HG03135 (cell line): Measurements from ENCODE around the gene DBNL.

Source experiments
- ATAC-seq: cut with Tn5 transposase; IDR thresholded peaks from one replicate; pipeline ENCODE4 v1.9.1; 2021; ENCODE audit warnings: mild to moderate bottlenecking, moderate library complexity; ENCODE audit not compliant: unreplicated experiment

DBNL gene

DNA sequence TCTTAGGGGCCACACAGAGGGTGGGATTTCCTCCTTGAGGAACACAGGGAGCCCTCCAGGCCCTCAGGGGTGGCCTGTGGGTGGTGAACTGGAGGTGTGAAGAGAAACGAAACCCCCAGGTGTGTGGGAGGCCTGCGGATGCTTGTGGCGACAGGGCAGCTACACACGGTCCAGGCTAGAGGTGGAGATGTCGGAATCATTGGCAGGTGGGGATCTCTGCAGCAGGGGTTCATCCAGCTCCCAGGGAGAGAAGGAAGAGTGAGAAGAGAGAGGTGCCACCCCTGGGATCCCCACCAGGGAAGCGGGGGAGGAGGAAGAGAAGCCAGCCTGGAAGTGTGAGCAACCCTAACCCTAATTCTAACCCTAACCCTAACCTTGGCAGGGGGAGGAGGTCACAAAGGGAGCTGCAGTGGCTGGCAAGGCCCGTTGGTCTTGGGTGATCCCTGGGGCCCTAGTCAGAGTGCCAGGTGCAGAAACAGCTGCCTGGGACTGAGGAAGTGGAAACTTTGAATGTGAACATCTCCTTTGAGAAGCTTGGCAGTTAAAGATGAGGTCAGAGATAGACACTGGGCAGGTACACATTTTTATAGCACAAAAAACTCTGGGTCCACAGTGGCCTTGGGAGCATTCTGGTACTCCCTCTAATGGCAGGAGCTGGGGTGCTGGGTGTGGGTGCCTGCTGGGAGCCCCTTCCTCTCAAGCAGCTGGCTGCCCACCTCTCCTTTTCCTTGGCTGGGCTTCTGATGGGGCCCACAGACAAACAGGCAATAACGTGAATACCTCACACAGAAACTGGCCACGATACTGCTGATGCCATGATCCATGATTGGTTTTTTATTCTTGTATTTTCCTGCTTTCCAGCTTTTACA lies 52.8 kb downstream of the DBNL start:
- ATAC-seq, result peak; percentile 65

GRCh38 chr7:44098092-44099068 lies 53.9 kb downstream of the DBNL start:
- no peak for ATAC-seq

DNA sequence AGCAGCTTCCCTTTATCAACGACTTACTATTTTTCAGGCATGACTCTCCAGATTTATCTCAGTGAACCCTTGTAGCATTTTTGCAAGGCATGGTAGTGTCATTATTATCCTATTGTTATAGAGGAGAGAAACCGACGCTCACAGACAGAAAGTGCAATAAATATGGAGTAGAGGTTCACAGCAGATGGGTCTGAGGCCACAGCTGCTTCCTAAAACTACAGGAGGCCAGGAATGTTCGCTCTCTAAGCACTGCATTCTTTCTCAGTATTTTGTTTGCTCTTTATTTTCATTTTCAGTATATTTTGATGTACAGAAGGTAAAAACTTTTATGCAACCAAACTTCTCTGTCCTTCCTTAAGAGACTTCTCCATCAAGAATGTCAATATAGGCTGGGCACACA lies 55.2 kb downstream of the DBNL start:
- ATAC-seq, result no peak

- ATAC-seq, result no peak
Measured at GRCh38 chr7:44100458-44101302, 56.2 kb downstream of the DBNL start.

DNA sequence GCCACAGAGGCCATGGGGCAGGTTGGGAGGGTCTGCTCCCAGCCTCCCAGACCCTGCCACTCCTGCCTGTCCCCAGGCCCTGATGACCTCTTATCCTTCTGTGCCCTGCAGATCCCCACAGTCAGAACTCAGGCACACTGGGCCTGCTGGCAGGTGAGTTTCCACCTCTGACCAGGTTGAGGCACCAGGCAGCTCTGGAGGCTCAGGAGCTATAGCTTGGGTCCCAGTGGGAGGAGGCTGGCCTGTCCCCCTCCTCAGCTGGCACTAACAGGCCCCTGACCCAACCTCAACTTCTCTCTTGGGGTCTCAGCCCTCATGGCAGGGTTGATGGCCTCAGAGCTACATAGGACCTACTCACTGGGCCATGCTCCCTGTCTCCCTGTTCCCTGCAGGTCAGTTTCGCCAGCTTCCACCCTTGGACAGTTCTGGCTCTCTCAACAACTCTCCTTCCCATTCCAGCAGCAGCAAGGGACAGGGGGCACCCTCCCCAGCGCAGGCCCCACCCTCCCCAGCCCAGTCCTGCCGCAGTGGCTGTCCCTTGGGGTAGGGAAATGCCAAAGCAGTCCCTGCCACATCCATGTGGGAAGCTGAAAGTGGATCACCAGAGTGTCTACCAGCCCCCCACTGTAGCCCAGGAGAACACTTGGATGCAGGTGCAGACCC lies 56.9 kb downstream of the DBNL start:
- ATAC-seq, result no peak

GRCh38 chr7:44101966-44102845 lies 57.7 kb downstream of the DBNL start:
- ATAC-seq, result no peak

DNA sequence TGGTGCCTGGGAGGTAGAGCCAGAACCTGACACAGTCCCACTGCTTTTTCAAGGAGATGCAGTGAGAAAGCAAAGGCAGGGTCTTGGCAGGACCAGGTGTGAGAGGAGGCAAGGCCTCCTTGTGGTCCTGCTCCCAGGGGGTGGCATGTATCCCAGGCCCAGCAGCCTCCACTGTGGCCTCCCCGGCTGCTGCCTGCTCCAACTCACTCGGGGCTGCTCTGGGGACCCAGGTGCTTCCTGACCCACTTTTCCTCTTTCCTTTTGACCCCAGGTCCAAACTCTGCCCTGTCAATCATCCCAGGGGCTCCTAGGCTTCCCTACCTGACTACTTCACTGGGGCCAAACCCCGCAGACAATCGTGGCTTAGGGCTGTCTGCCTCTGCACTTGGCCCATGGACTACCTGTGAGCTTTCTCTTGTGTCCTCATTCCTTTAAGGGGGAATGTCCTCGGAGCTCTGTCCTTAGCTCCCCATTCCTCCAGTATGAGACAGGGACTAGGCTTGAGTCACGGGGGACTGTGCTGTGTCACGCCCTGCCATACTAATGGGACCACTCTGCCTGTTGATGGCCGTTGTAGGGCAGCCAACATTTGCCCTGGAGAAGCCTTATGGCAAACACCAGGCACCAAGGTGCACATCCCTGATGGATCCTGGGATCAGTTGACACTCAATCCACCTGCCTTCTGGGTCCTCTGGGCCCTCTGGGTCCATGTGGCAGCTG lies 58.5 kb downstream of the DBNL start:
- no peak for ATAC-seq

DNA sequence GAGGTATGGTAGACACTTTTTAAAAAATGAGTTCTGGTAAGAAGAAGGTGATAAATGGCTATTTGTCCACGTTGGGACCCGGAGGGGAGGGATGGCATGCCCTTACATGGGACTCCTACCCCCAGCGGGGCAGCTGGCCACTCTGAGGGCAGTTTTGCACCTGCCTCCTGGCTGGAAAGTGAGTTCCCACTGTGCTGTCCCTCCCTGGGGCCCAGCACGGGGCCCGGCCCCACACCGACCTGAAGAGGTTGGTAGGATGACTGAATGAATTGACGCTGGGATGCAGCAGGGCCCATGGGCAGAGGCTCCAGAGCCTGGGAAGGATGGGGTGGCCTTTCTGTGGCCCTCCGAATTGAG lies 59.0 kb downstream of the DBNL start:
- no peak for ATAC-seq

DNA sequence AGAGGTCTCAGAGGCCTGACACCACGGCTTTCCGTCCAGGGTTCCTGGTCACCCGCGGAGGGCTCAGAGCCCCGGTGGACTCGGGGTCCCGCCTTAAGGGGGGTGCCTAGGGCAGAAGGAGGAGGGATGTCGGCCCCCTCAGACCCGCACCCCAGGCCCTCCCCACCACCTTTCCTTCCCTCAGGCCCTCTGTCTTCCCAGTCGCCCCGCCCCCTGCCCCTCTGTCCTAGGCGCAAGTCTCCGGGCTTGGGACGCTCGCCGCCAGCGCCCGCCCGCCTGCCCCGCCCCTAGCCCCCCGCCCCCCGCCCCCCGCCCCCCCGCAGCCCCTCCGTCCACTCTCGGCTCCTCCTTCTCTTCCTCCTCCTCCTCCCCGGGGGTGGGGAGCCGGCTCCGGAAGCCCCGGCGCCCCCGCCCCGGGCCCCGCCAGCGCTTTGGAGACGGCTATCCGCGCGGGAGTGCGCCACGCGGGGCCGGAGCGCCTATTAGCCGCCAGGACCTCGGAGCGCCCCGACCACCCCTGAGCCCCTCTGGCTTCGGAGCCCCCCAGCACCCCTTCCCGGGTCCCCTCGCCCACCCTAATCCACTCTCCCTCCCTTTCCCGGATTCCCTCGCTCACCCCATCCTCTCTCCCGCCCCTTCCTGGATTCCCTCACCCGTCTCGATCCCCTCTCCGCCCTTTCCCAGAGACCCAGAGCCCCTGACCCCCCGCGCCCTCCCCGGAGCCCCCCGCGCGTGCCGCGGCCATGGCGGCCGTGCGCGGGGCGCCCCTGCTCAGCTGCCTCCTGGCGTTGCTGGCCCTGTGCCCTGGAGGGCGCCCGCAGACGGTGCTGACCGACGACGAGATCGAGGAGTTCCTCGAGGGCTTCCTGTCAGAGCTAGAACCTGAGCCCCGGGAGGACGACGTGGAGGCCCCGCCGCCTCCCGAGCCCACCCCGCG lies 59.7 kb downstream of the DBNL start, which contains the start of gene AEBP1:
Gene AEBP1 (plus strand): TSS at position 423 of the 937 bp plus-strand sequence. CDS start 321 bp downstream, at position 744.
- no peak for ATAC-seq

DNA sequence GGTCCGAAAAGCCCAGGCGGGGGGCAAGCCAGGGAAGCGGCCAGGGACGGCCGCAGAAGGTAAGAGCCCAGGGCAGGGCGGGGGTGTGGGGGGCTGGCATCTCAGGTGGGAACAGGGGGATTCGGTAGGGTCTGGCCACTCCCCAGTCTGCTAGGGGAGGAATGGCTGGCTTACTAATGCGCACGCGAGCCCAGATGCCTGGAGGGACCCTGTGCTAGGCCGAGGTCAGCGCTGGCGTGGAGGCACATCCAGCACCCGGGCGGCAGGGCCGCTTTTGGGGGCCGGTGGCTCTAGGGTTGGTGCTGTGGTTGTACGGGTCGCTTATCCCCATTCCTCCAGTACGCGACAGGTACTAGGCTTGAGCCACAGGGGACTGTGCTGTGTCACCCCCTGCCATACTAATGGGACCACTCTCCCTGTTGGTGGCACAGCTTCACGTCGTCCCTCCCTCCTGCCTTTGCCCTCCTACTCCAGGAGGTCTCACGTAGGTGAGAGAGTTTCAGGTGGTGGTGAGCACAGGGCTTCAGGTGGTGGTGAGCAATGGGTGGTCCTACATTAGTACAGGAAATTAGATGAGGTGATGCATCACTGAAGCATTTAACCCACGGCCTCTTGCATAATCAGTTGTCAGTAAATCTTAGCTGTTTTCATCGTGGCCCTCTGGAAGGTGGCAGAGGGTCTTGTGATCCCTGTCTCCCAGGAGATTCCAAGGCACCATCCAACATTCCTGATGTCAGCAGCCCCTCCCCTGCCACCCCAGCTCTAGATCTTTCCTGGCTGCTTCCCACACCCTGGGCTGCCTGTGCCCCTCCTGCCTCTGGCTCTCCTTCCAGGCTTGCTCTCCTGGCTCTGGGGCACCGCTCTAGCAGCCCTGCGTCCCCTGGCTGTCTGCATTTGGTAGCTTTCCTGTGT lies 60.6 kb downstream of the DBNL start:
- no peak for ATAC-seq

GRCh38 chr7:44105832-44106231 lies 61.3 kb downstream of the DBNL start:
- no peak for ATAC-seq

DNA sequence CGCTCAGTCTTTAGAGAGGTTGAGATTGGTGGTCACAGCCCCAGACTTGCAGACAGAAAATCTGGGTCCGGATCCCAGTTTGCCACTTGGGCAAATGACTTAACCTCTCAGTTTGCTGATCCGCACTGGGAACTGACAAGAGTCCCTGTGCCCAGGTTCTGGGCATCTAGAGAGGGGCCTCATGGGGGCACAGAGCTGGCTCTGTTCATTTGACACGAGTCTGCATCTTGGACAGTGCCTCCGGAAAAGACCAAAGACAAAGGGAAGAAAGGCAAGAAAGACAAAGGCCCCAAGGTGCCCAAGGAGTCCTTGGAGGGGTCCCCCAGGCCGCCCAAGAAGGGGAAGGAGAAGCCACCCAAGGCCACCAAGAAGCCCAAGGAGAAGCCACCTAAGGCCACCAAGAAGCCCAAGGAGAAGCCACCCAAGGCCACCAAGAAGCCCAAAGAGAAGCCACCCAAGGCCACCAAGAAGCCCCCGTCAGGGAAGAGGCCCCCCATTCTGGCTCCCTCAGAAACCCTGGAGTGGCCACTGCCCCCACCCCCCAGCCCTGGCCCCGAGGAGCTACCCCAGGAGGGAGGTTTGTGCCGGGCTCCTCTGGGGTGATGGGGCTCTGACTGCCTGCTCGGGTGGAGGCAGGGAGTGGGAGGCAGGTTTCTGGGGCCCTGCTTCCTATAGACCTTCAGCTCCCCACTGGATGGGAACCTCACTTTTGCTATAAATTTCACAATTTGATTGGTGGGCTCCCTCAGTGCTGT lies 62.0 kb downstream of the DBNL start:
- no peak for ATAC-seq

DNA sequence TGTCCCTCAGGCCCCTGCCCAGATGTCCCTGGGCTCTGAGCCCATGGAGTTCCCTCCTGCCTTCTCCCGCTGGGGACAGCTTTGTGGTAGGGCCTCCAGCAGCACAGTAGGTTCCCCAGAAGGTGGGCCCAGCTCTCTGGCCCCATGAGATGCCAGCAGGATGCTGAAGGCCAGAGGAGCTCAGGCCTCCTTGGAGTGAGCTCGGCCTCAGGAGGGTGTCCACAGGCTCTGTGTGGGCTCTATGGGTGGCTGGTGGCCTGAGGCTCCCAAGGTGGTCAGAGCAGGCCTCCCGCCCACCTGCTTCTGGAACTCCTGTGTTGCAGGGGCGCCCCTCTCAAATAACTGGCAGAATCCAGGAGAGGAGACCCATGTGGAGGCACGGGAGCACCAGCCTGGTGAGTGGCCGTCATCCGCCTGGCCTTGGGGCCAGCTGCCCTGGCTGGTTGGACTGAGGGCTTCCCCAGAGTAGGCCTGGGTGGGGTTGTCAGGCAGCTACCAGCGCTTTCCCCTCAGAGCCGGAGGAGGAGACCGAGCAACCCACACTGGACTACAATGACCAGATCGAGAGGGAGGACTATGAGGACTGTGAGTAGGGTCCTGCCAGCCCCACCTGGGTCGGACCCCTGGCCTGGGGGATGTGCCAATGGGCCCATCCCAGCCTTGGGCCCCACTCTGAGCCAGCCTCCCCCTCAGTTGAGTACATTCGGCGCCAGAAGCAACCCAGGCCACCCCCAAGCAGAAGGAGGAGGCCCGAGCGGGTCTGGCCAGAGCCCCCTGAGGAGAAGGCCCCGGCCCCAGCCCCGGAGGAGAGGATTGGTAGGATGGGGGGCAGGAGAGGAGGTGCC lies 62.8 kb downstream of the DBNL start:
- no peak for ATAC-seq

DNA sequence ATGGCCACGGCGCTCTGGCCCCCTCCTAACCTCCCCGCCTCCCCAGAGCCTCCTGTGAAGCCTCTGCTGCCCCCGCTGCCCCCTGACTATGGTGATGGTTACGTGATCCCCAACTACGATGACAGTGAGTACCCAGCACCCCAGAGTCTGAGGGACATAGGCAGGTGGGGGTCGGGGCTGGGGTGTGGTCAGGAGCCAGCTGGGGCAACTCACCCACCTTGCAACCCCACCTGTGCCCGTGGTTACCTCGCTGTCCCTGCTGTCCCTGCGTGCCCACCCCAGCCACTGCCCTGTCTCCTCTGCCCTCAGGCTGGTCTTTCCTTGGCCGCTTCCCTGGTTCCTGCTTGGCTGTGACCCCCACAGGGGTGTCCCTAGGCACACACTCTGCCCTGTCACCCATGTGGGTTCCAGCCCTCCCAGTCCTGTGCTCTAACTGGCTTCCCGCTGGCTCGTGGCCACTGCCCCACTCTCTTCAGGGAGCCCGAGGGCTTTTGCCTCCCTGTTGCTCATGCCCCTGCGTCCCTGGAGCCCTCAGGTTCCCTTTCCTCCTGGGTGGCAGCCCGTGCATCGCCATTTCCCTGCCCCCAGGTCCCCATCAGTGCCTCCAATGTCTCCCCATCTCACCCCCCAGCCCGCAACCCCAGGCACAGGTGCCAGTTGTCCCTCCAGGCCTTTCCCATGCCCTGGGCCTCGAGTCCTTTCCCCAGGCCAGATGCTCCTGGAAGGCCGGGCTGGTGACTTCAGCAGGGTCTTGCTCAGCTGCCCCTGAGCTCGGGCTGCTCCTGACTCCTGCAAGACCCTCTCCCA lies 63.7 kb downstream of the DBNL start:
- no peak for ATAC-seq
